ENCODE measurements around the gene IVD.

IVD gene

GRCh38 chr15:40461958-40462357 is 56.4 kb downstream of the IVD start:
- DNase-seq, result no peak

- DNase-seq, result no peak
Measured at GRCh38 chr15:40463279-40463678, 57.7 kb downstream of the IVD start.

DNA sequence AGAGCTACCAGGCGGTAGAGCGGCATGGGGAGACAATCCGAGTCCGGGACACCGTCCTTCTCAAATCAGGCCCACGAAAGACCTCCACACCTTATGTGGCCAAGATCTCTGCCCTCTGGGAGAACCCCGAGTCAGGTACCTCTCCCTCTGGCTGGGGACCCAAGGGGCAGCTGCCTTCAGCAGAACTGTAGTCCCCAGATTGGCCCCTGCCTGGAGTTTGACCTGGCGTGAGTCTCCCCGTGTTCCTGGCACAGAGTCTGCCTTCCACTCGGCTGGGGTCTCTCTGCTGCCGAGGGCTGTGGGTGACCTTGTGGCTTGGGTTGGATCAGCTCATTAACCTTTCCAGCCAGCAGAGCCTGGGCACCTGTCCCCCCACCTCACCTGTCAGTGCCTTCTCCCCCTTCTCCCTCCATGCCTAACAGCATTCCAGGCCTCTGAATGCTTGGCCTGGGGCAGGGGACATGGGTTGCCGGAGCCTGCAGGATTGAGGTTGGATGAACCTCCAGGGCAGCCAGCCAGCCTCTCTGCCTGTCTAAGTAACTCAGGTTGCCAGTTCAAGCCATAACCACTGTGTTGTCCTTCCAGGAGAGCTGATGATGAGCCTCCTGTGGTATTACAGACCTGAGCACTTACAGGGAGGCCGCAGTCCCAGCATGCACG is 58.4 kb downstream of the IVD start:
- no peak for DNase-seq

DNA sequence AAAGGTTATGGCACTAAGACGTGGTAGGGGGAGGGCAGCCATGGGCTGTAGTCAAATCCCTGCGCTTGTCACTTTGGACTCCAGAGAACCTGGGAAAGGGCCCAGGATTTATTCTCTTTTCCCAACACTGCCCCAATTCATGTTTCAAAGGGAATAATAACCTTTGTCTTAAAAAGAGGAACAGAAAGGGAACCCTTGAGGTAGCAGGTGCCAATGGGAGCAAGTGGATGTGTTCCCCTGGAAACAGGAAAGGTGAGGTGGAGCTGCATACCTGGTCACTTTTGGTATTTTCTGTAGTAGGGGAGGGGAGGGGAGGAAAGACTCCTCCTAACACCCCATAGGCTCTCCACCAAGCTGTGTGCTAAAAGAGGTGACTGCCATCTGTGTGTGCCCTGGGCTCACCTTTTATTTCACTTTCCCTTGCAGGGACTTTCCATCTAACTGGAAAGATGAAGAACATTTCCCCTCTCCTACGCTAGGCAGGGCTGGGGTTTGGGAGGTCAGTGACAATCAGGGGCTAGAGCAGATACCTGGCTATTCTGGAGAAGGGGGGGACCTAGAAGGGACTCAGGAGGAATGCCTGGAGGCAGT is 59.1 kb downstream of the IVD start:
- DNase-seq, result no peak

DNA sequence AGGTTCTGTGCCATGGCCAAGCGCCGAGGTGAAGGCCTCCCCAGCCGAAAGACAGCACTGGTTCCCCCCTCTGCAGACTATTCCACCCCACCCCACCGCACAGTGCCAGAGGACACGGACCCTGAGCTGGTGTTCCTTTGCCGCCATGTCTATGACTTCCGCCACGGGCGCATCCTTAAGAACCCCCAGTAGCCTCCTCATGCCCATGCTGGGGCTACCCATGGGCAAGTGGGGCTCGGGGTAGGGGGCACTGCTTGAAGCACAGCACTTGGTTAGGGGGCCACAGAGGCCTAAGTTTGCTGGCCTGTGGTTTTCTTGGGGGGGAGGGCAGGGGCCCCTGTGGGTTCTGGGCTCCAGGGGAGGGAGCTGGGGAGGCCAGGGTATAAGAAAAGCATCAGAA is 60.3 kb downstream of the IVD start:
- no peak for DNase-seq

DNA sequence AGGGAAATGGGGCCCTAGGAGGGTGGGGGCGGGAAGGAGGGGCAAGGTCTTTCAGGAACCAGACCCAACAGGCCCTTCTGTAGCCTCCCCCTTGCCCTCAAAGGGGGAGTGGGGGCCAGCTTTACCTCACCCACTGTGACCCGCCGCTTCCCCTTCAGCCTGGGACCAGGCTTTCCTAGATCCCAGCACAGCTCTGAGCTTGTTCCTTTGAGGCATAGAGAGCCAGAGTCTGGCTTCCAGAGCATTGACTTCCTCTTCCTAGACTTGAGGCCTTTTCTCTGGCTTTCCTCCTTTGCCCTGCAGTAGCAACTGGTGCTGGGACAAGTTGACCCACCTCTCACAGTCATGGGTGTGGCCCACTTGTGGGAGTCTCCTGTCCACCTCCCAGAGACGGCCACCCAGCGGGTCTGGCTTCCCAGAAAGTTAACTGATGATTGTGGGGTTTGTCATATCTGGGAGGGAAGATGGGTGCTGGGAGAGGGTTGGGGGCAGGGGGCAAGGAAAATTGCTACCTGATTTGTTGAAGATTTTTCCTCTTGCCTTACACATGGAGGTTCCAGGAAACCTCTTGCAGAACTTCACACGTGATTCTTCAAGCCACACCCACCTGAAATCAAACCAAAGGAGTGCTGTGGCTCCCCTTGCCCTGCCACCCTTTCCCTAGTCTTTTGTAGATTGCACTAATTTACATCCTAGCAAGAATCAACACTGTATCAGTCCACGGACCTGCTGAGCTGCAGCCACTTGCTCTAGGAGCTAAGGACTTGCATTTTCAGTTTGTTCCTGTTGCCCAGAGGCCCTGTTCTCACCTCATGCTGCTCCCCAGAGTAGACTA is 61.0 kb downstream of the IVD start:
- DNase-seq, result no peak

- DNase-seq, result no peak
Measured at GRCh38 chr15:40467261-40467615, 61.6 kb downstream of the IVD start.

- no peak for DNase-seq
Measured at GRCh38 chr15:40468898-40469331, 63.3 kb downstream of the IVD start.

DNA sequence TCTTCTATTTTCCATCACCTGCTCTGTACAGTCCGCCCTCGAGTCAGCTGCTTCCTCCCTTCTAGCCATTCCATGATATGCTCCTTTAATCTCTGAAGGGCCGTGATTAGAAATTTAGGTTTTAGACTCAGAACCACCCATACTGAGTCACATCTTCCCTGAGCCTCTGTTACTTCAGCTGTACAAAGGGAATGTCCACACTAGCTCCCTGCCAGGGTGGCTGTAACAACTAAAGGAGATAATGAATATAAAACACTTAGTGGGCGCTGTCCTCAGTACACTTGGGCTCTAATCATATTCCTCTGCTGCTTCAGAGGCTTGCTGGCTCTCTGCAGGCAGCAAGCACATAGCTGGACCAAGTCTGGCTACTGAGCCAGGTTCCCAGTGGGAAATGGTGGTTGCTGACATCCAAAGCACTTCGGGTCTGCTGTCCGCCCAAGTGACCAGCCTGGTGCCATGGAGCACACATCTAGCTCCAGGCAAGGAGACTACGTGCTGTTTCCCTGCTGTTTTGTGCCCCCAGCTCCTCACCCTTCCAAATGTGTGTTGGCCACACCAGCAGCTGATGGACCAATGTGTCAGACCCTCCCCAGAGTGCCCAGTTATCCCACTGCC is 64.3 kb downstream of the IVD start:
- no peak for DNase-seq

DNA sequence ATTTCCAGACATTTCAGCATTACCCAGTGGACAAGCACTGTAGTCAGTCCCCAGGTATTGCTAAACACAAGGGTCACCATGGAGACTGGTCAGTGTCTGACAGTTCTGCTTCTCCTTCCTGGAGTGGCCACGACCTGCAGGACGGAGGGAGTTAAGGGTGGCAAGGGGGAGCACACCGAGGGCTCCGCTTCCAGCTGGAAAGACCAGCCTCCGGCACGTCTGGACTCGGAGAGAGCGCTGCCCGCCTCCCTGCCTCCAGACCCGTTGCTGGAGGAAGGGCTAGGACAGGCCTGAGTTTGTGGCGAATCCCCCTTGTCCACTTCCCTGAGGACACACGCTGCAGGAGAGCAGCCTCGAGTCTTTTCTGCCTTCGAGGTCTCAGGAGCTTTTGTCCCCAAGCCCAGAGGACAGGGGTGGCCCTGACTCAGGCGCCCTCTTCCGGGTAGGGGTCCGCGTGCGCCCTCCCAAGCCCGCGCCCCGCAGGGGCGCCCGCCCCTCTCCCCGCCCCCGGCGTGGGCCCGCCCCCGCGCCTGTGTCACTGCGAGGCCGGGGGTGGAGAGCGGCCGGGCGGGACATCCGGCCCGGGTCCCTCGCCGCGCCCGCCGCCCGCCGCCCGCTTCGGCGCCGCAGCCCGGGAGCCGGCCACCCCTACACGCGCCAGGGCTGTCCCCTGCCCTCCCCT is 65.0 kb downstream of the IVD start, which contains the start of gene CHST14:
Gene CHST14, plus strand, starts transcription at position 562 of the 682 bp plus-strand sequence. CDS start 230 bp downstream, outside the sequence.
- DNase-seq, result peak; percentile 45
